Activated T-helper 1 cell treated with anti-CD3 and anti-CD28 coated beads, Interleukin-12 subunit alpha, Interleukin-12 subunit beta, Interleukin-2, Interleukin-4 antibody, amounts not matched to agents 30 ng/mL and 10 ng/mL and 1 ng/mL, durations not matched to agents 14 hours and 24 hours and 36 hours (primary cell): ENCODE results near the gene HNRNPK. TPM values are rescaled to one million over a fixed set of nuclear protein-coding genes. Genes with fewer than 3 reads are reported as not detected.

Experiments
- DNase-seq: peaks from one replicate; pipeline ENCODE4 v3.0.0; 2021; ENCODE audit warnings: low spot score
- H3K27ac Mint-ChIP-seq: one replicate; pipeline ENCODE4 v1.8.0; 2021; ENCODE audit warnings: mild to moderate bottlenecking, mixed read lengths
- H3K27me3 Mint-ChIP-seq: one replicate; pipeline ENCODE4 v1.8.0; 2022; ENCODE audit warnings: mild to moderate bottlenecking, moderate library complexity, mixed read lengths; ENCODE audit not compliant: insufficient read depth
- H3K36me3 Mint-ChIP-seq: one replicate; pipeline ENCODE4 v1.8.0; 2021; ENCODE audit warnings: low read depth, mixed read lengths
- H3K4me1 Mint-ChIP-seq: one replicate; pipeline ENCODE4 v1.8.0; 2021; ENCODE audit warnings: low read depth, mixed read lengths
- H3K4me3 Mint-ChIP-seq: one replicate; pipeline ENCODE4 v1.8.0; 2021; ENCODE audit warnings: mild to moderate bottlenecking, moderate library complexity, mixed read lengths
- H3K9me3 Mint-ChIP-seq: one replicate; pipeline ENCODE4 v1.8.0; 2021; ENCODE audit warnings: mixed read lengths
- intact Hi-C: fragments of 100-400 bp; cut with micrococcal nuclease; formaldehyde crosslinking; loops from one replicate; pipeline ENCODE4 v1.15.1; 2024
- total RNA-seq: library from RNA; stranded (reverse); gene quantifications from 2 replicates; pipeline ENCODE4 v1.2.3, GENCODE V29; 2022

Gene HNRNPK
- total RNA-seq, 1 donor from 2014 or later, result 861 TPM

- DNase-seq, result no peak
- Mint-ChIP-seq H3K4me1 (peaks cover 17% of the 10 kb centered on the region), H3K4me3 (no peak overlapping the region), H3K27ac (no peak overlapping the region), H3K9me3 (no peaks in the 10 kb centered on the region), H3K27me3 (no peaks in the 10 kb centered on the region), H3K36me3 (peaks cover 2% of the 10 kb centered on the region)
- intact Hi-C loops, result no loop called here
These were observed 60.9 kb downstream of the HNRNPK start for GRCh38 chr9:83919111-83919510.

Other genes starting within 250 kb of the HNRNPK start
- 1.5 TPM in 2 replicates for gene GKAP1, start 162.4 kb downstream of the HNRNPK start, total RNA-seq
- gene KIF27, start 58.8 kb downstream of the HNRNPK start, total RNA-seq, result 2.9 TPM in 2 replicates
- gene RMI1, start 590 bp upstream of the HNRNPK start, total RNA-seq, result 25.6 and 27.4 TPM in 2 replicates